WTC11 (cell line): Measurements from ENCODE around the gene LACC1. TPM values are rescaled to one million over a fixed set of nuclear protein-coding genes. Genes with fewer than 3 reads are reported as not detected.

Experiments
- ATAC-seq: fragments of 200-7000 bp; cut with Tn5 transposase; 2 replicates; pipeline ENCODE4 v1.10.0; 2021; ENCODE audit warnings: mild to moderate bottlenecking, moderate library complexity
- CTCF ChIA-PET: fragments of 300-600 bp; sonication (Branson Sonifier 250); formaldehyde crosslinking; loops from one replicate; lab custom pipeline; 2021; ENCODE audit warnings: antibody characterized with exemption; lab: Charles Lee
- POLR2A ChIA-PET: fragments of 350-600 bp; sonication (Branson Sonifier 250); formaldehyde crosslinking; loops from one replicate; lab custom pipeline; 2021; ENCODE audit warnings: antibody characterized with exemption; lab: Charles Lee
- DNase-seq: peaks from one replicate; pipeline ENCODE4 v3.0.0; 2021; ENCODE audit warnings: low spot score
- H3K27ac Mint-ChIP-seq: 2 replicates; pipeline ENCODE4 v1.8.0; 2021; ENCODE audit warnings: mixed read lengths
- H3K27me3 Mint-ChIP-seq: 2 replicates; pipeline ENCODE4 v1.8.0; 2021; ENCODE audit warnings: low read depth, mild to moderate bottlenecking, moderate library complexity, mixed read lengths
- H3K36me3 Mint-ChIP-seq: 2 replicates; pipeline ENCODE4 v1.8.0; 2021; ENCODE audit warnings: mixed read lengths
- H3K4me1 Mint-ChIP-seq: 2 replicates; pipeline ENCODE4 v1.8.0; 2022; ENCODE audit warnings: mixed read lengths
- H3K4me3 Mint-ChIP-seq: 2 replicates; pipeline ENCODE4 v1.8.0; 2021; ENCODE audit warnings: mild to moderate bottlenecking, moderate library complexity, mixed read lengths
- H3K9me3 Mint-ChIP-seq: 2 replicates; pipeline ENCODE4 v1.8.0; 2021; ENCODE audit warnings: mixed read lengths
- CREB1 ChIP-seq: sonication (generic); formaldehyde crosslinking; IDR thresholded peaks from 2 replicates; pipeline ENCODE4 v1.8.0; 2023; ENCODE audit warnings: mild to moderate bottlenecking, missing genetic modification reagents
- EMX1 ChIP-seq: fragments of 250-450 bp; sonication (Bioruptor Pico); IDR thresholded peaks from 2 replicates; pipeline ENCODE4 v1.8.0; 2021; ENCODE audit warnings: mild to moderate bottlenecking
- FOXP1 ChIP-seq: sonication (generic); formaldehyde crosslinking; IDR thresholded peaks from 2 replicates; pipeline ENCODE4 v1.8.0; 2022; ENCODE audit warnings: missing genetic modification reagents, mild to moderate bottlenecking, moderate library complexity, borderline replicate concordance
- GRHL2 ChIP-seq: fragments of 250-450 bp; sonication (Bioruptor Pico); IDR thresholded peaks from 2 replicates; pipeline ENCODE4 v1.8.0; 2022; ENCODE audit warnings: mild to moderate bottlenecking, moderate library complexity; ENCODE audit not compliant: insufficient replicate concordance, severe bottlenecking
- JUN ChIP-seq: sonication (generic); formaldehyde crosslinking; IDR thresholded peaks from 2 replicates; pipeline ENCODE4 v1.8.0; 2023; ENCODE audit warnings: mild to moderate bottlenecking, missing genetic modification reagents
- KAT7 ChIP-seq: sonication (generic); formaldehyde crosslinking; IDR thresholded peaks from 2 replicates; pipeline ENCODE4 v1.8.1; 2023; ENCODE audit warnings: missing genetic modification reagents, mild to moderate bottlenecking, borderline replicate concordance
- MXD4 ChIP-seq: fragments of 250-450 bp; sonication (Bioruptor Pico); IDR thresholded peaks from 2 replicates; pipeline ENCODE4 v1.8.0; 2021; ENCODE audit warnings: mild to moderate bottlenecking, moderate library complexity, borderline replicate concordance
- NFE2L1 ChIP-seq: sonication (generic); formaldehyde crosslinking; IDR thresholded peaks from 2 replicates; pipeline ENCODE4 v1.8.1; 2023; ENCODE audit warnings: missing genetic modification reagents
- OVOL2 ChIP-seq: fragments of 250-450 bp; sonication (Bioruptor Pico); IDR thresholded peaks from 2 replicates; pipeline ENCODE4 v1.9.0; 2021; ENCODE audit warnings: mild to moderate bottlenecking, borderline replicate concordance
- PRRX2 ChIP-seq: fragments of 250-450 bp; sonication (Bioruptor Pico); IDR thresholded peaks from 2 replicates; pipeline ENCODE4 v1.8.0; 2021; ENCODE audit warnings: mild to moderate bottlenecking
- SMAD4 ChIP-seq: sonication (generic); formaldehyde crosslinking; IDR thresholded peaks from 2 replicates; pipeline ENCODE4 v1.8.0; 2022; ENCODE audit warnings: mild to moderate bottlenecking, missing genetic modification reagents
- SOX15 ChIP-seq: fragments of 250-450 bp; sonication (Bioruptor Pico); IDR thresholded peaks from 2 replicates; pipeline ENCODE4 v1.9.0; 2021; ENCODE audit warnings: mild to moderate bottlenecking
- ZNF121 ChIP-seq: sonication (generic); formaldehyde crosslinking; IDR thresholded peaks from 2 replicates; pipeline ENCODE4 v1.8.0; 2023; ENCODE audit warnings: missing genetic modification reagents
- ZNF232 ChIP-seq: sonication (generic); formaldehyde crosslinking; IDR thresholded peaks from 2 replicates; pipeline ENCODE4 v1.8.0; 2022; ENCODE audit warnings: mild to moderate bottlenecking, missing genetic modification reagents
- ZNF416 ChIP-seq: fragments of 250-450 bp; sonication (Bioruptor Pico); IDR thresholded peaks from 2 replicates; pipeline ENCODE4 v1.9.0; 2021; ENCODE audit warnings: mild to moderate bottlenecking, inconsistent platforms
- total RNA-seq: library from RNA; stranded (reverse); gene quantifications from 3 replicates; pipeline ENCODE4 v1.2.3, GENCODE V29; 2021
- TF ChIP-seq, protein P1 (sequence below): sonication (generic); formaldehyde crosslinking; IDR thresholded peaks from 2 replicates; pipeline ENCODE4 v1.8.0; 2022; ENCODE audit warnings: missing genetic modification reagents
- TF ChIP-seq, protein P2 (sequence below): fragments of 250-450 bp; sonication (Bioruptor Pico); IDR thresholded peaks from 2 replicates; pipeline ENCODE4 v1.8.0; 2021; ENCODE audit warnings: mild to moderate bottlenecking
- TF ChIP-seq, protein P3 (sequence below): sonication (generic); formaldehyde crosslinking; IDR thresholded peaks from 2 replicates; pipeline ENCODE4 v1.8.1; 2023; ENCODE audit warnings: mild to moderate bottlenecking, missing genetic modification reagents, moderate library complexity
- TF ChIP-seq, protein P4 (sequence below): fragments of 250-450 bp; sonication (Bioruptor Pico); conservative IDR thresholded peaks from 2 replicates; pipeline ENCODE4 v1.9.0; 2021; ENCODE audit warnings: mild to moderate bottlenecking
- TF ChIP-seq, protein P5 (sequence below): sonication (generic); formaldehyde crosslinking; IDR thresholded peaks from 2 replicates; pipeline ENCODE4 v1.8.1; 2022; ENCODE audit warnings: low read depth, mild to moderate bottlenecking, moderate library complexity, missing genetic modification reagents, borderline replicate concordance
- TF ChIP-seq, protein P6 (sequence below): sonication (generic); formaldehyde crosslinking; IDR thresholded peaks from 2 replicates; pipeline ENCODE4 v1.8.1; 2023; ENCODE audit warnings: mild to moderate bottlenecking, missing genetic modification reagents

LACC1 gene
- total RNA-seq, 1 experiment from 2014 or later, result 5.5 TPM

- TF ChIP-seq PRRX2 (no peak), EMX1 (CRISPR knock-in tag) (no peak), OVOL2 (no peak), JUN (CRISPR knock-in tag) (no peak), GRHL2 (CRISPR knock-in tag) (no peak), SOX15 (CRISPR knock-in tag) (no peak)
- TF ChIP-seq, protein P1, sequence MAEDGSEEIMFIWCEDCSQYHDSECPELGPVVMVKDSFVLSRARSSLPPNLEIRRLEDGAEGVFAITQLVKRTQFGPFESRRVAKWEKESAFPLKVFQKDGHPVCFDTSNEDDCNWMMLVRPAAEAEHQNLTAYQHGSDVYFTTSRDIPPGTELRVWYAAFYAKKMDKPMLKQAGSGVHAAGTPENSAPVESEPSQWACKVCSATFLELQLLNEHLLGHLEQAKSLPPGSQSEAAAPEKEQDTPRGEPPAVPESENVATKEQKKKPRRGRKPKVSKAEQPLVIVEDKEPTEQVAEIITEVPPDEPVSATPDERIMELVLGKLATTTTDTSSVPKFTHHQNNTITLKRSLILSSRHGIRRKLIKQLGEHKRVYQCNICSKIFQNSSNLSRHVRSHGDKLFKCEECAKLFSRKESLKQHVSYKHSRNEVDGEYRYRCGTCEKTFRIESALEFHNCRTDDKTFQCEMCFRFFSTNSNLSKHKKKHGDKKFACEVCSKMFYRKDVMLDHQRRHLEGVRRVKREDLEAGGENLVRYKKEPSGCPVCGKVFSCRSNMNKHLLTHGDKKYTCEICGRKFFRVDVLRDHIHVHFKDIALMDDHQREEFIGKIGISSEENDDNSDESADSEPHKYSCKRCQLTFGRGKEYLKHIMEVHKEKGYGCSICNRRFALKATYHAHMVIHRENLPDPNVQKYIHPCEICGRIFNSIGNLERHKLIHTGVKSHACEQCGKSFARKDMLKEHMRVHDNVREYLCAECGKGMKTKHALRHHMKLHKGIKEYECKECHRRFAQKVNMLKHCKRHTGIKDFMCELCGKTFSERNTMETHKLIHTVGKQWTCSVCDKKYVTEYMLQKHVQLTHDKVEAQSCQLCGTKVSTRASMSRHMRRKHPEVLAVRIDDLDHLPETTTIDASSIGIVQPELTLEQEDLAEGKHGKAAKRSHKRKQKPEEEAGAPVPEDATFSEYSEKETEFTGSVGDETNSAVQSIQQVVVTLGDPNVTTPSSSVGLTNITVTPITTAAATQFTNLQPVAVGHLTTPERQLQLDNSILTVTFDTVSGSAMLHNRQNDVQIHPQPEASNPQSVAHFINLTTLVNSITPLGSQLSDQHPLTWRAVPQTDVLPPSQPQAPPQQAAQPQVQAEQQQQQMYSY (CRISPR knock-in tag), result no peak
- TF ChIP-seq, protein P2, sequence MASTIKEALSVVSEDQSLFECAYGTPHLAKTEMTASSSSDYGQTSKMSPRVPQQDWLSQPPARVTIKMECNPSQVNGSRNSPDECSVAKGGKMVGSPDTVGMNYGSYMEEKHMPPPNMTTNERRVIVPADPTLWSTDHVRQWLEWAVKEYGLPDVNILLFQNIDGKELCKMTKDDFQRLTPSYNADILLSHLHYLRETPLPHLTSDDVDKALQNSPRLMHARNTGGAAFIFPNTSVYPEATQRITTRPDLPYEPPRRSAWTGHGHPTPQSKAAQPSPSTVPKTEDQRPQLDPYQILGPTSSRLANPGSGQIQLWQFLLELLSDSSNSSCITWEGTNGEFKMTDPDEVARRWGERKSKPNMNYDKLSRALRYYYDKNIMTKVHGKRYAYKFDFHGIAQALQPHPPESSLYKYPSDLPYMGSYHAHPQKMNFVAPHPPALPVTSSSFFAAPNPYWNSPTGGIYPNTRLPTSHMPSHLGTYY, result no peak
These were observed 1.9 kb downstream of the LACC1 start (continued) for GRCh38 chr13:43881580-43881979.

DNA sequence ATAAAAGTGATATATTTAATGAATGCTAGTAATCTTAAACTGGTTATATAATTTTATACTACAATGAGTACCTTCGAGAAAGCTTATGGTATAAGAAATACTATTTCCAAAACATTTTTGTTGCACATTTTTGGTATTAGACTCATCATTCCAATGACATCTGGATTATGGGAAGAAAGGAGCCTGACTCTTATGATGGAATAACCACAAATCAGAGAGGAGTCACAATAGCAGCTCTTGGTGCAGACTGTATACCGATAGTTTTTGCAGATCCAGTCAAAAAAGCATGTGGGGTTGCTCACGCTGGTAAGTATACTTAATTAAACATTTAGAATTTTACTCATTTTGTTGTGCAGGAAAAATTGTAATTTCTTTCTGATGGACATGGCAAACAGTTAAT lies 3.9 kb downstream of the LACC1 start:
- DNase-seq (no peak), ATAC-seq (no peak)
- no peak for TF ChIP-seq KAT7 (CRISPR knock-in tag)
- no peak for TF ChIP-seq ZNF121
- TF ChIP-seq ZNF416 (CRISPR knock-in tag), result no peak
- TF ChIP-seq, protein P1 (CRISPR knock-in tag), result no peak
- TF ChIP-seq MXD4, result no peak
- TF ChIP-seq ZNF232 (CRISPR knock-in tag), result no peak
- TF ChIP-seq FOXP1 (CRISPR knock-in tag), result no peak
- no peak for TF ChIP-seq EMX1 (CRISPR knock-in tag)
- TF ChIP-seq, protein P3, sequence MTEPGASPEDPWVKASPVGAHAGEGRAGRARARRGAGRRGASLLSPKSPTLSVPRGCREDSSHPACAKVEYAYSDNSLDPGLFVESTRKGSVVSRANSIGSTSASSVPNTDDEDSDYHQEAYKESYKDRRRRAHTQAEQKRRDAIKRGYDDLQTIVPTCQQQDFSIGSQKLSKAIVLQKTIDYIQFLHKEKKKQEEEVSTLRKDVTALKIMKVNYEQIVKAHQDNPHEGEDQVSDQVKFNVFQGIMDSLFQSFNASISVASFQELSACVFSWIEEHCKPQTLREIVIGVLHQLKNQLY (CRISPR knock-in tag), result no peak
- TF ChIP-seq CREB1 (CRISPR knock-in tag), result no peak
- no peak for TF ChIP-seq NFE2L1 (CRISPR knock-in tag)
- TF ChIP-seq, protein P4, sequence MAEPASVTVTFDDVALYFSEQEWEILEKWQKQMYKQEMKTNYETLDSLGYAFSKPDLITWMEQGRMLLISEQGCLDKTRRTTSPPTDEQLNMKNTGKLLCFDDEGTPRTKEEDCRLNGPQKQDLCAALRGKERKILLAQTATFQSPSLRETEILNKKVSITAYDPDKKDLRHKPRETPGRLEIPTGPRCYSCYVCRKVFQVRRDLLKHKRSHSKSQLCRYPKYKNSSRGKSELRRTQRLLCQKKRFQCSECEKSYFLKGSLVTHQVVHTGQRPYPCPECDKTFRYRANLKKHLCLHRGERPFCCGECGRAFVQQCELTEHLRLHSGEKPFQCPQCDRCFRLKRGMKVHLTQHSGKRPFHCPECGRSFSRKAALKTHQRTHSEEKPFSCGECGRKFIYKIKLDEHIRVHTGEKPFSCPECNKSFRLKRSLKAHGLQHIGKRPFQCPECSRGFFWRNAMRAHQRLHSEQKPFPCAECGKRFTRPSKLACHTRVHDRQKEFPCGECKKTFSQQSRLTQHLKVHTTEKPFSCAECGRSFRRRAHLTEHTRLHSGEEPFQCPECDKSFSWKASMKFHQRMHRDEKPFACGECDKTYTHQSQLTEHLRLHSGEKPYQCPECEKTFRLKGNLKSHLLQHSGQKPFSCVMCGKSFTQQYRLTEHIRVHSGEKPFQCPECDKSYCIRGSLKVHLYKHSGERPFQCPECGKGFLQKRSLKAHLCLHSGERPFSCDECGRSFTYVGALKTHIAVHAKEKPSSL (CRISPR knock-in tag), result no peak
- TF ChIP-seq, protein P5, sequence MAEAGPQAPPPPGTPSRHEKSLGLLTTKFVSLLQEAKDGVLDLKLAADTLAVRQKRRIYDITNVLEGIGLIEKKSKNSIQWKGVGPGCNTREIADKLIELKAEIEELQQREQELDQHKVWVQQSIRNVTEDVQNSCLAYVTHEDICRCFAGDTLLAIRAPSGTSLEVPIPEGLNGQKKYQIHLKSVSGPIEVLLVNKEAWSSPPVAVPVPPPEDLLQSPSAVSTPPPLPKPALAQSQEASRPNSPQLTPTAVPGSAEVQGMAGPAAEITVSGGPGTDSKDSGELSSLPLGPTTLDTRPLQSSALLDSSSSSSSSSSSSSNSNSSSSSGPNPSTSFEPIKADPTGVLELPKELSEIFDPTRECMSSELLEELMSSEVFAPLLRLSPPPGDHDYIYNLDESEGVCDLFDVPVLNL (CRISPR knock-in tag), result no peak
- TF ChIP-seq, protein P6, sequence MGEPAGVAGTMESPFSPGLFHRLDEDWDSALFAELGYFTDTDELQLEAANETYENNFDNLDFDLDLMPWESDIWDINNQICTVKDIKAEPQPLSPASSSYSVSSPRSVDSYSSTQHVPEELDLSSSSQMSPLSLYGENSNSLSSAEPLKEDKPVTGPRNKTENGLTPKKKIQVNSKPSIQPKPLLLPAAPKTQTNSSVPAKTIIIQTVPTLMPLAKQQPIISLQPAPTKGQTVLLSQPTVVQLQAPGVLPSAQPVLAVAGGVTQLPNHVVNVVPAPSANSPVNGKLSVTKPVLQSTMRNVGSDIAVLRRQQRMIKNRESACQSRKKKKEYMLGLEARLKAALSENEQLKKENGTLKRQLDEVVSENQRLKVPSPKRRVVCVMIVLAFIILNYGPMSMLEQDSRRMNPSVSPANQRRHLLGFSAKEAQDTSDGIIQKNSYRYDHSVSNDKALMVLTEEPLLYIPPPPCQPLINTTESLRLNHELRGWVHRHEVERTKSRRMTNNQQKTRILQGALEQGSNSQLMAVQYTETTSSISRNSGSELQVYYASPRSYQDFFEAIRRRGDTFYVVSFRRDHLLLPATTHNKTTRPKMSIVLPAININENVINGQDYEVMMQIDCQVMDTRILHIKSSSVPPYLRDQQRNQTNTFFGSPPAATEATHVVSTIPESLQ (CRISPR knock-in tag), result no peak
- TF ChIP-seq SMAD4 (CRISPR knock-in tag), result no peak
- ChIA-PET CTCF (interaction anchor here (1.7 kb wide), 1 partner anchor 11 kb away, joined by 10 read pairs; no protein-coding TSS in a partner anchor), POLR2A (no interaction called here)
- Mint-ChIP-seq H3K4me1 (peaks cover 21% of the 10 kb centered on the region), H3K36me3 (no peaks in the 10 kb centered on the region), H3K27me3 (peaks cover 22% of the 10 kb centered on the region), H3K27ac (no peak overlapping the region), H3K4me3 (no peak overlapping the region), H3K9me3 (no peaks in the 10 kb centered on the region)
